Measurements from ENCODE around the gene IBTK.
"Not testable (repeated sequence)": the region's sequence is repeated elsewhere in the genome, so short reads cannot be mapped to it uniquely, and the experiment has no call there.

The IBTK gene

GRCh38 chr6:82246802-82247504 lies 591 bp downstream of the IBTK start:
- DNase-seq (ENCODE audit: low spot score) = peak; percentile 75

- no peak for DNase-seq (ENCODE audit: low spot score)
Measured at GRCh38 chr6:82246370-82246769, 1.2 kb downstream of the IBTK start.

- no peak for DNase-seq (ENCODE audit: low spot score)
Measured at GRCh38 chr6:82245376-82245775, 2.2 kb downstream of the IBTK start.

- no peak for DNase-seq (ENCODE audit: low spot score)
Measured at GRCh38 chr6:82243884-82244283, 3.7 kb downstream of the IBTK start.

GRCh38 chr6:82240186-82240585 lies 7.4 kb downstream of the IBTK start:
- no peak for DNase-seq (ENCODE audit: low spot score)

GRCh38 chr6:82239597-82239996 lies 7.9 kb downstream of the IBTK start:
- no peak for DNase-seq (ENCODE audit: low spot score)

- no peak for DNase-seq (ENCODE audit: low spot score)
Measured at GRCh38 chr6:82237013-82237412, 10.5 kb downstream of the IBTK start.

- no peak for DNase-seq (ENCODE audit: low spot score)
Measured at GRCh38 chr6:82227770-82228169, 19.8 kb downstream of the IBTK start.

GRCh38 chr6:82220167-82220566 lies 27.4 kb downstream of the IBTK start:
- no peak for DNase-seq (ENCODE audit: low spot score)

GRCh38 chr6:82217018-82217586 lies 30.4 kb downstream of the IBTK start:
- no peak for DNase-seq (ENCODE audit: low spot score)

GRCh38 chr6:82216549-82216948 lies 31.0 kb downstream of the IBTK start:
- DNase-seq (ENCODE audit: low spot score) = no peak

- no peak for DNase-seq (ENCODE audit: low spot score)
Measured at GRCh38 chr6:82211326-82211725, 36.2 kb downstream of the IBTK start.

- no peak for DNase-seq (ENCODE audit: low spot score)
Measured at GRCh38 chr6:82208913-82209312, 38.6 kb downstream of the IBTK start.

GRCh38 chr6:82205930-82206392 lies 41.6 kb downstream of the IBTK start:
- no peak for DNase-seq (ENCODE audit: low spot score)

- no peak for DNase-seq (ENCODE audit: low spot score)
Measured at GRCh38 chr6:82204020-82204419, 43.5 kb downstream of the IBTK start.

GRCh38 chr6:82197784-82198183 lies 49.8 kb downstream of the IBTK start:
- no peak for DNase-seq (ENCODE audit: low spot score)

- DNase-seq (ENCODE audit: low spot score) = not testable (repeated sequence)
Measured at GRCh38 chr6:82197245-82197644, 50.3 kb downstream of the IBTK start.

- no peak for DNase-seq (ENCODE audit: low spot score)
Measured at GRCh38 chr6:82196161-82196560, 51.4 kb downstream of the IBTK start.

GRCh38 chr6:82195619-82196018 lies 51.9 kb downstream of the IBTK start:
- no peak for DNase-seq (ENCODE audit: low spot score)

GRCh38 chr6:82185948-82186535 lies 61.5 kb downstream of the IBTK start:
- DNase-seq (ENCODE audit: low spot score) = no peak

GRCh38 chr6:82183642-82184282 lies 63.8 kb downstream of the IBTK start:
- DNase-seq (ENCODE audit: low spot score) = no peak

- DNase-seq (ENCODE audit: low spot score) = no peak
Measured at GRCh38 chr6:82182756-82183155, 64.8 kb downstream of the IBTK start.

GRCh38 chr6:82179415-82179814 lies 68.1 kb downstream of the IBTK start:
- DNase-seq (ENCODE audit: low spot score) = no peak
